HCT116 (cell line): ENCODE results near the gene DEPDC5. TPM values are rescaled to one million over a fixed set of nuclear protein-coding genes. Genes with fewer than 3 reads are reported as not detected.

Experiments
- ATAC-seq: fragments of 200-7000 bp; cut with Tn5 transposase; 2 replicates; pipeline ENCODE4 v1.9.1; 2020; ENCODE audit warnings: mild to moderate bottlenecking, moderate library complexity
- BruUV-seq: library from RNA; stranded (reverse); fragments of 400-500 nt; replicated peaks from 2 replicates; lab custom pipeline; 2021; lab: Mats Ljungman, UMichigan
- CTCF ChIA-PET: fragments of 300-600 bp; sonication (Branson Sonifier 250); formaldehyde crosslinking; loops from one replicate; lab custom pipeline; 2021; ENCODE audit warnings: antibody characterized with exemption; lab: Charles Lee
- POLR2A ChIA-PET: fragments of 300-600, 350-600 bp; sonication (Branson Sonifier 250); formaldehyde crosslinking; loops from one replicate; lab custom pipeline; 2021; ENCODE audit warnings: antibody characterized with exemption; lab: Charles Lee
- RAD21 ChIA-PET, 2 experiments: fragments of 300-600 bp; sonication (Branson Sonifier 250); formaldehyde crosslinking; loops; one replicate each; lab custom pipeline; 2023; ENCODE audit warnings: low total read pairs in 2 of 2; ENCODE audit not compliant: uncharacterized antibody in 2 of 2, unreplicated experiment in 2 of 2, low non-redundant PET in 1 of 2; lab: Charles Lee
- DNase-seq: peaks from one replicate; pipeline ENCODE4 v3.0.0-alpha.2; 2010; ENCODE audit warnings: low read depth, low spot score
- H2AFZ ChIP-seq: fragments of 200-600 bp; shearing (Covaris generic), sonication (generic); 2 replicates; pipeline ENCODE4 v1.6.1; 2017; ENCODE audit warnings: low read depth, mixed run types, mixed read lengths, antibody characterized with exemption, low read length; ENCODE audit not compliant: poor library complexity, severe bottlenecking
- H3K27ac ChIP-seq: 2 replicates; pipeline ENCODE4 v1.5.1; 2012; ENCODE audit warnings: low read depth, low read length
- H3K27me3 ChIP-seq: fragments of 200-600 bp; sonication (generic); 2 replicates; pipeline ENCODE4 v1.6.1; 2016; ENCODE audit warnings: mixed run types, low read length, mixed read lengths; ENCODE audit not compliant: insufficient read depth
- H3K36me3 ChIP-seq, 2 experiments: fragments of 200-500 bp in 1 of 2; fragments of 200-600 bp in 1 of 2; sonication (Bioruptor generic) in 1 of 2; sonication (generic) in 1 of 2; 2 replicates each; pipeline versions ENCODE4 v1.5.1 to v1.6.1; 2014 to 2016; ENCODE audit warnings: low read length in 2 of 2, inconsistent platforms in 1 of 2, mixed read lengths in 1 of 2, mixed run types in 1 of 2; ENCODE audit not compliant: insufficient read depth in 2 of 2, control insufficient read depth in 1 of 2
- H3K4me1 ChIP-seq, 2 experiments: fragments of 200-600 bp in 1 of 2; sonication (generic) in 1 of 2; 2 replicates each; pipeline versions ENCODE4 v1.5.1 to v1.6.1; 2012 to 2017; ENCODE audit warnings: low read length in 2 of 2, inconsistent platforms in 1 of 2, mild to moderate bottlenecking in 1 of 2, mixed read lengths in 1 of 2, mixed run types in 1 of 2, moderate library complexity in 1 of 2; ENCODE audit not compliant: insufficient read depth in 2 of 2, control insufficient read depth in 1 of 2
- H3K4me2 ChIP-seq: fragments of 200-600 bp; sonication (generic); 2 replicates; pipeline ENCODE4 v1.6.1; 2017; ENCODE audit warnings: mixed run types, low read length, mixed read lengths
- H3K4me3 ChIP-seq, 2 experiments: fragments of 200-600 bp in 1 of 2; sonication (generic) in 1 of 2; replicated peaks in 1 of 2; 2 replicates each; pipeline ENCODE4 v1.5.1; 2011 to 2016; ENCODE audit warnings: low read length in 2 of 2, control low read depth in 1 of 2, low read depth in 1 of 2, mild to moderate bottlenecking in 1 of 2, mixed read lengths in 1 of 2, mixed run types in 1 of 2
- H3K79me2 ChIP-seq: fragments of 200-600 bp; sonication (generic); 2 replicates; pipeline ENCODE4 v1.6.1; 2017; ENCODE audit warnings: mild to moderate bottlenecking, mixed run types, low read length, moderate library complexity, mixed read lengths; ENCODE audit not compliant: insufficient read depth
- H3K9ac ChIP-seq: fragments of 200-600 bp; sonication (generic); 2 replicates; pipeline ENCODE4 v1.6.1; 2016; ENCODE audit warnings: low read length, mixed read lengths
- H3K9me2 ChIP-seq: fragments of 200-600 bp; sonication (generic), shearing (Covaris generic); 2 replicates; pipeline ENCODE4 v1.6.1; 2017; ENCODE audit warnings: mixed run types, mild to moderate bottlenecking, moderate library complexity; ENCODE audit not compliant: insufficient read depth
- H3K9me3 ChIP-seq, 2 experiments: fragments of 200-500 bp in 1 of 2; fragments of 200-600 bp in 1 of 2; sonication (Bioruptor generic) in 1 of 2; sonication (generic) in 1 of 2; 2 replicates each; pipeline ENCODE4 v1.6.1; 2014 to 2017; ENCODE audit warnings: low read length in 2 of 2, mixed read lengths in 2 of 2, inconsistent platforms in 1 of 2, low read depth in 1 of 2, mild to moderate bottlenecking in 1 of 2, mixed run types in 1 of 2, moderate library complexity in 1 of 2; ENCODE audit not compliant: control insufficient read depth in 1 of 2, insufficient read depth in 1 of 2
- H4K20me1 ChIP-seq: fragments of 200-600 bp; sonication (generic), shearing (Covaris generic); 2 replicates; pipeline ENCODE4 v1.6.1; 2017; ENCODE audit warnings: mixed run types, mild to moderate bottlenecking, moderate library complexity; ENCODE audit not compliant: insufficient read depth
- CEBPB ChIP-seq: IDR thresholded peaks from 2 replicates; pipeline ENCODE4 v1.6.1; 2012; ENCODE audit warnings: low read depth
- EZH2 ChIP-seq: fragments of 200-600 bp; sonication (generic); IDR thresholded peaks from 2 replicates; pipeline ENCODE4 v1.6.1; 2017; ENCODE audit warnings: antibody characterized with exemption, mixed run types
- EZH2phosphoT487 ChIP-seq: fragments of 200-600 bp; IDR thresholded peaks from 2 replicates; pipeline ENCODE4 v1.6.1; 2018; ENCODE audit warnings: antibody characterized with exemption, borderline replicate concordance
- POLR2AphosphoS5 ChIP-seq: IDR thresholded peaks from 2 replicates; pipeline ENCODE4 v1.6.1; 2011; ENCODE audit warnings: mild to moderate bottlenecking, low read depth, low read length, moderate library complexity
- RAD21 ChIP-seq: IDR thresholded peaks from 2 replicates; pipeline ENCODE4 v1.6.1; 2012; ENCODE audit warnings: low read depth, mild to moderate bottlenecking
- TCF7L2 ChIP-seq: IDR thresholded peaks from 2 replicates; pipeline ENCODE4 v1.7.0; 2011; ENCODE audit warnings: borderline replicate concordance, inconsistent platforms; ENCODE audit not compliant: insufficient read depth, insufficient read length; ENCODE audit errors: extremely low read depth
- YY1 ChIP-seq: IDR thresholded peaks from 2 replicates; pipeline ENCODE4 v1.6.1; 2011; ENCODE audit warnings: low read length, low read depth, moderate library complexity, mild to moderate bottlenecking; ENCODE audit not compliant: insufficient replicate concordance; ENCODE audit errors: extremely low read depth
- intact Hi-C: fragments of 100-400 bp; cut with micrococcal nuclease; formaldehyde crosslinking; loops from 2 replicates; pipeline ENCODE4 v1.10.0; 2022
- total RNA-seq: library from RNA; stranded (reverse); gene quantifications from one replicate; pipeline ENCODE4 v1.2.1, GENCODE V29; 2021; ENCODE audit not compliant: unreplicated experiment

The DEPDC5 gene
- total RNA-seq, 1 experiment from 2014 or later, result 35.0 TPM

DNA sequence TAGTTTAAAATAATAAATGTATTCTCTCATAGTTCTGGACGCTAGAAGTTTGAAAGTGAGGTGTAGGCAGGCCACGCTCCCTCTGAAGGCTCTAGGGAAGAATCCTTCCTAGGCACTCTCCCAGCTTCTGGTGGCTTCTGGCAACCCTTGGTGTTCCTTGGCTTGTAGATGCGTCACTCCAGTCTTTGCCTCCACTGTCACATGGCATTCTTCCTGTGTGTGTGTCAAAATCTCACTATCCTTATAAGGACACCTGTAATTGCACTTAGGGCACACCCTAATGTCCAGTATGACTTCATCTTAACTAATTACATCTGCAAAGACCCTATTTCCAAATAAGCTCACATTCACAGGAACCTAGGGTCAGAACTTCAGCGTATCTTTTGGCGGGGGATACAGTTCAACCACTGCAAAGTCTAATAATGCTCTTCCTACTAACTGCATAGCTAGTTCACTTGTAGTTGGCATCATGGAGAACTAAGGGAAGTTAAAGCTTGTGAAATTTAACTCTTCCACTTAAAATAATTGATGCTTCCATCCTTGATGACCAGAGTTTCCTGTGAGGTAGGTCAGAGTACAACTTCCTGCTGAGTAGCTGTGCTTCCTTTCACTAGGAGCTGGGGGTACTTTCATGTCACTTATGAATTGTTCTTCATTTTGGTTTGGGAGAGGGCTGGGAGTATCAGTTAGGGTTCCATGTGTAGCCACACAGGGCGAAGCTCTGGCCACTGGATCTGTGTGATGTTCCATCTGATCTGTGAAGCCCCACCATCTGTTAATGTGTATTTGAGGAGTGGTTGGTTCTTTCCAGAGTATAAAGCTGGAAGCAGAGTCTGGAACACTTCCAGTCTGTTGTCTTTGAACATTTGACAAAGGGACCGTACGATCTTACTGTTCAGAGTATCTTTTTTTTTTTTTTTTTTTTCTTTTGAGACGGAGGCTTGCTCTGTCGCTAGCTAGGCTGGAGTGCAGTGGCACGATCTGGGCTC lies 201.0 kb downstream of the DEPDC5 start (continued):
- TF ChIP-seq YY1 (no peak), RAD21 (no peak), TCF7L2 (no peak), CEBPB (no peak), EZH2phosphoT487 (no peak)

GRCh38 chr22:31956360-31956759 lies 202.5 kb downstream of the DEPDC5 start:
- BruUV-seq, result no TSS peak
- H3K9me2 ChIP-seq, result no peaks in the 10 kb centered on the region
- POLR2A ChIA-PET, result interaction anchor here (1.1 kb wide), 1 partner anchor 294 kb away, joined by 3 read pairs; the partner anchor contains the start of gene PISD
- H3K36me3 ChIP-seq, result peaks cover 26 to 33% of the 10 kb centered on the region in 2 experiments
- H3K4me2 ChIP-seq, result no peak overlapping the region
- TF ChIP-seq POLR2AphosphoS5, result no peak
- no peak for TF ChIP-seq EZH2
- TF ChIP-seq TCF7L2, result no peak
- no peak for TF ChIP-seq EZH2phosphoT487
- no peak overlapping the region for H3K9ac ChIP-seq
- H3K4me1 ChIP-seq, result peaks cover 7 to 15% of the 10 kb centered on the region in 2 experiments; a peak in 2 of 4 replicates
- DNase-seq, result no peak
- peaks cover 56% of the 10 kb centered on the region for H3K79me2 ChIP-seq
- peaks cover 15% of the 10 kb centered on the region; the same call in 1 of the 2 replicates for H4K20me1 ChIP-seq
- CTCF ChIA-PET, result interaction anchor here (2.8 kb wide), 1 partner anchor 14 kb away, joined by 14 read pairs; no protein-coding TSS in a partner anchor
- ATAC-seq, result no peak
- RAD21 ChIA-PET, result no interaction called here
- H3K9me3 ChIP-seq, result no peaks in the 10 kb centered on the region
- no peak overlapping the region for H3K27ac ChIP-seq
- no peak overlapping the region for H2AFZ ChIP-seq
- intact Hi-C loops, result no loop called here
- no peaks in the 10 kb centered on the region for H3K27me3 ChIP-seq
- no peak overlapping the region for H3K4me3 ChIP-seq

Other genes with a start within 250 kb of the DEPDC5 start
- gene PISD, start 91.8 kb upstream of the DEPDC5 start, total RNA-seq, result 47.1 TPM
- gene PRR14L, start 3.9 kb upstream of the DEPDC5 start, total RNA-seq, result 61.5 TPM
- gene YWHAH, start 190.5 kb downstream of the DEPDC5 start, total RNA-seq, result 140 TPM